Neural cell (in vitro differentiated cells): ENCODE results near the gene CELF4.

Experiments used
- CTCF ChIP-seq: fragments of 450-650 bp; IDR thresholded peaks from 2 replicates; pipeline ENCODE4 v1.5.1; 2014; ENCODE audit warnings: antibody characterized with exemption, mild to moderate bottlenecking, moderate library complexity; ENCODE audit not compliant: poor library complexity, severe bottlenecking
- EP300 ChIP-seq: fragments of 450-650 bp; conservative IDR thresholded peaks from 2 replicates; pipeline ENCODE4 v1.6.1; 2014; ENCODE audit warnings: antibody characterized with exemption, mild to moderate bottlenecking, moderate library complexity; ENCODE audit not compliant: poor library complexity, severe bottlenecking
- EZH2 ChIP-seq: fragments of 200-600, 300-800 bp; shearing (Covaris generic), sonication (generic); IDR thresholded peaks from 2 replicates; pipeline ENCODE4 v1.6.1; 2014; ENCODE audit warnings: antibody characterized with exemption, low read length, borderline replicate concordance, mild to moderate bottlenecking; ENCODE audit not compliant: insufficient read depth, poor library complexity, severe bottlenecking
- POLR2AphosphoS5 ChIP-seq: IDR thresholded peaks from 2 replicates; pipeline ENCODE4 v1.6.1; 2012
- RAD21 ChIP-seq: fragments of 450-650 bp; conservative IDR thresholded peaks from 2 replicates; pipeline ENCODE4 v1.6.1; 2014; ENCODE audit warnings: antibody characterized with exemption, mild to moderate bottlenecking, moderate library complexity
- TAF1 ChIP-seq: IDR thresholded peaks from 2 replicates; pipeline ENCODE4 v1.6.1; 2012; ENCODE audit warnings: low read depth
- TF ChIP-seq, protein P1 (sequence below): IDR thresholded peaks from 2 replicates; pipeline ENCODE4 v1.6.1; 2012; ENCODE audit warnings: borderline replicate concordance

GRCh38 chr18:37435996-37436395, 129.6 kb downstream of the CELF4 start:
- TF ChIP-seq TAF1: no peak
- TF ChIP-seq EP300: no peak
- no peak for TF ChIP-seq CTCF
- no peak for TF ChIP-seq POLR2AphosphoS5
- TF ChIP-seq, protein P1, sequence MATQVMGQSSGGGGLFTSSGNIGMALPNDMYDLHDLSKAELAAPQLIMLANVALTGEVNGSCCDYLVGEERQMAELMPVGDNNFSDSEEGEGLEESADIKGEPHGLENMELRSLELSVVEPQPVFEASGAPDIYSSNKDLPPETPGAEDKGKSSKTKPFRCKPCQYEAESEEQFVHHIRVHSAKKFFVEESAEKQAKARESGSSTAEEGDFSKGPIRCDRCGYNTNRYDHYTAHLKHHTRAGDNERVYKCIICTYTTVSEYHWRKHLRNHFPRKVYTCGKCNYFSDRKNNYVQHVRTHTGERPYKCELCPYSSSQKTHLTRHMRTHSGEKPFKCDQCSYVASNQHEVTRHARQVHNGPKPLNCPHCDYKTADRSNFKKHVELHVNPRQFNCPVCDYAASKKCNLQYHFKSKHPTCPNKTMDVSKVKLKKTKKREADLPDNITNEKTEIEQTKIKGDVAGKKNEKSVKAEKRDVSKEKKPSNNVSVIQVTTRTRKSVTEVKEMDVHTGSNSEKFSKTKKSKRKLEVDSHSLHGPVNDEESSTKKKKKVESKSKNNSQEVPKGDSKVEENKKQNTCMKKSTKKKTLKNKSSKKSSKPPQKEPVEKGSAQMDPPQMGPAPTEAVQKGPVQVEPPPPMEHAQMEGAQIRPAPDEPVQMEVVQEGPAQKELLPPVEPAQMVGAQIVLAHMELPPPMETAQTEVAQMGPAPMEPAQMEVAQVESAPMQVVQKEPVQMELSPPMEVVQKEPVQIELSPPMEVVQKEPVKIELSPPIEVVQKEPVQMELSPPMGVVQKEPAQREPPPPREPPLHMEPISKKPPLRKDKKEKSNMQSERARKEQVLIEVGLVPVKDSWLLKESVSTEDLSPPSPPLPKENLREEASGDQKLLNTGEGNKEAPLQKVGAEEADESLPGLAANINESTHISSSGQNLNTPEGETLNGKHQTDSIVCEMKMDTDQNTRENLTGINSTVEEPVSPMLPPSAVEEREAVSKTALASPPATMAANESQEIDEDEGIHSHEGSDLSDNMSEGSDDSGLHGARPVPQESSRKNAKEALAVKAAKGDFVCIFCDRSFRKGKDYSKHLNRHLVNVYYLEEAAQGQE: no peak
- no peak for TF ChIP-seq EZH2
- no peak for TF ChIP-seq RAD21
